ENCODE measurements around the gene PRG2.

PRG2 gene

DNA sequence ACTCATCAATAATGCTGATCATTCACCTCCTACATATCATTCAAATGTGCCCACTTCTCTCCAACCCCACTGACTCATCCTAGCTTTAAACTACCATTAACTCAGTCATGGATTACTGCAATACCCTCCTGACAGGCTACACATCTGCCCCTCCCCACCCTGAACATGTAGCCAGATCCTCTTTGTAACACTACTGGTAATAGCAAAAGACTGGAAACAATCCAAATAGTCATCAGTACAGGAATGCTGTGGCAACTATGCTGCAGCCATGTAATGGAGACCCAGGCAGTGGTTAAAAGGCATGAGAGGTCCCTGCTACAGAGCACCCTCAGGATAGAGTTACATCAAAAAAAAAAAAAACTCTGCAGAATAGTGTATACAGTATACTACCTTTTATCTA lies 19.8 kb upstream of the PRG2 start:
- no peak overlapping the region for H3K4me3 ChIP-seq (replicated peaks in 1 of 2; ENCODE audit: low read depth in 2 of 2, low read length in 2 of 2)
- peak; percentile 64 to 71 for DNase-seq (ENCODE audit: low read depth in 2 of 2)
- TF ChIP-seq, protein P1, sequence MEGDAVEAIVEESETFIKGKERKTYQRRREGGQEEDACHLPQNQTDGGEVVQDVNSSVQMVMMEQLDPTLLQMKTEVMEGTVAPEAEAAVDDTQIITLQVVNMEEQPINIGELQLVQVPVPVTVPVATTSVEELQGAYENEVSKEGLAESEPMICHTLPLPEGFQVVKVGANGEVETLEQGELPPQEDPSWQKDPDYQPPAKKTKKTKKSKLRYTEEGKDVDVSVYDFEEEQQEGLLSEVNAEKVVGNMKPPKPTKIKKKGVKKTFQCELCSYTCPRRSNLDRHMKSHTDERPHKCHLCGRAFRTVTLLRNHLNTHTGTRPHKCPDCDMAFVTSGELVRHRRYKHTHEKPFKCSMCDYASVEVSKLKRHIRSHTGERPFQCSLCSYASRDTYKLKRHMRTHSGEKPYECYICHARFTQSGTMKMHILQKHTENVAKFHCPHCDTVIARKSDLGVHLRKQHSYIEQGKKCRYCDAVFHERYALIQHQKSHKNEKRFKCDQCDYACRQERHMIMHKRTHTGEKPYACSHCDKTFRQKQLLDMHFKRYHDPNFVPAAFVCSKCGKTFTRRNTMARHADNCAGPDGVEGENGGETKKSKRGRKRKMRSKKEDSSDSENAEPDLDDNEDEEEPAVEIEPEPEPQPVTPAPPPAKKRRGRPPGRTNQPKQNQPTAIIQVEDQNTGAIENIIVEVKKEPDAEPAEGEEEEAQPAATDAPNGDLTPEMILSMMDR (IDR thresholded peaks at IDR 0.05; ENCODE audit: low read depth, low read length): no peak

DNA sequence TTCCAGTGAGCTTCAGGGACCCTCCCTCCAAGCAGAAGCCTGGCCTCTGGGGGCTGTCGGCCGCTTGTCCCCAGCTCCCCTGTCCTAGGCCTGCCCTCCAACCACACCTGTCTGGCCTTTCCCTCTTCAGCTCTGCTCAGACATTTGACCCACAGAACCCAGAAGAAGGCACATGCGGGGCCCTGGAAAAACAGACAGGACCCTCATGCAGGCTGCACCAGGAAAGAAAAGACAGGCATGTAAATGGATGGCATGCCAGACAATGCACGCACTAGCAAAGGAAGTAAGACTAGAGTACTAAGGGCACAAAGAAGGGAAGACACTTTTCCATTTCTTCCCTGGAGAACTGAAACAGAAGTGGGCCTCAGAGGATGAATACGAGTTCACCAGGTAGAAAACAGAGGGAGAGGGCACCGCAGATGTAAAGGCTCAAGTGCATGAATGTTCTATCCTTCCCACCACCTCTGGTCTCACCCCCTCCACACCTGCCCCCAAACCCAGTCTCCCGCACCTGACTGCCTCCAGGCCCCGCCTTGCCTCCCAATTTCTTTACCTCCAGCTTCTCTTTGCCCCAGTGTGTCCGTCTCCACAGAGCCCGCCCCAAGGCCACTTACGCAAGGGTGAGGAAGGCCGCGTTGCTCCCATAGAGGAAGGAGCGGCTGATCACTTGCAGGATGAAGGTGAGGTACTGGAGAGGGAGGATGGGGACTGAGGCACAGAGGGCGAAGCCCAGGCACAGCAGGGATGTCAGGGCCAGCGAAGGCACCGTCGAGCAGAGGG lies 19.1 kb upstream of the PRG2 start:
- no peak for DNase-seq (ENCODE audit: low read depth in 2 of 2)
- TF ChIP-seq, protein P1 (IDR thresholded peaks at IDR 0.05; ENCODE audit: low read depth, low read length): no peak
- H3K4me3 ChIP-seq (replicated peaks in 1 of 2; ENCODE audit: low read depth in 2 of 2, low read length in 2 of 2): no peak overlapping the region

DNA sequence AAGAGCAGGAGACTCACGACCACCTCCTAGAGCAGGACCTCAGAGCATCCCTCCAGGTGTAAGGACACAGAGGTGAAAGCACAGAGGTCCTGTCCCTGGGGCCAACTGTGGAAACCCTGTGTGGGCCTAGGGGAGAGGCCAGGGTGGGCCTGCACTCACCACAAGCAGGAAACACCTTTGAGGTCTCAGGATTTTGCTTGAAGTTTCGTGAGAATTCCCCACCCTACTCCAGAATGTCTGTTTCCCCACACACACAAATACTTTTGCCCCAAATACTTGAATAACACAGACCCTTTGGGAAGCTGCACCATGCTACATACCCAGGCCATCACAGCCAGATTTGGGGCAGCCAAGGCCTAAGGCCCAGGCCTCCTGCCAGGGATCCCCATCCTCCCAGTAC lies 18.3 kb upstream of the PRG2 start:
- TF ChIP-seq, protein P1 (IDR thresholded peaks at IDR 0.05; ENCODE audit: low read depth, low read length): no peak
- H3K4me3 ChIP-seq (replicated peaks in 1 of 2; ENCODE audit: low read depth in 2 of 2, low read length in 2 of 2): no peak overlapping the region
- no peak for DNase-seq (ENCODE audit: low read depth in 2 of 2)

DNA sequence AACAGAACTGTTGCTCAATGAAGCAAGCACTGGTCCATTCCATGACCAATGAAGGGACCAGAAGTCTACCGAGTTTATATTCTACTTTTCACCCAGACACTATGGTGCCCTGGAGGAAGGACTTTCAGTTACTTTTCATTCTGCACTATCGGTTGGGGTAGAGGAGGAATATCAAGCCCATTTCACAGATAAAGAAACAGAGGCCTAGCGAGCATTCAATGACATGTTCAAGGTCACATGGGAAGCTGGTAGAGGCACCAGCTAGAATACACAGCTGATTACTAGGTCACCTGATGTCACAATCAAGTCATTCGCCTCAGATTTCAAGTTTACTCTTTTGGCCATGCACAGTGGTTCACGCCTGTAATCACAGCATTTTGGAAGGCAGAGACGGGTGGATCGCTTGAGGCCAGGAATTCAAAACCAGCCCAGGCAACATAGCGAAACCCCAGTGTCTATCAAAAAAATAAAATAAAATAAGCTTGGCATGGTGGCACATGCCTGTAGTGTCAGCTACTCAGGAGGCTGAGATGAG lies 17.6 kb upstream of the PRG2 start:
- H3K4me3 ChIP-seq (replicated peaks in 1 of 2; ENCODE audit: low read depth in 2 of 2, low read length in 2 of 2): no peak overlapping the region
- TF ChIP-seq, protein P1 (IDR thresholded peaks at IDR 0.05; ENCODE audit: low read depth, low read length): no peak
- DNase-seq (ENCODE audit: low read depth in 2 of 2): no peak

DNA sequence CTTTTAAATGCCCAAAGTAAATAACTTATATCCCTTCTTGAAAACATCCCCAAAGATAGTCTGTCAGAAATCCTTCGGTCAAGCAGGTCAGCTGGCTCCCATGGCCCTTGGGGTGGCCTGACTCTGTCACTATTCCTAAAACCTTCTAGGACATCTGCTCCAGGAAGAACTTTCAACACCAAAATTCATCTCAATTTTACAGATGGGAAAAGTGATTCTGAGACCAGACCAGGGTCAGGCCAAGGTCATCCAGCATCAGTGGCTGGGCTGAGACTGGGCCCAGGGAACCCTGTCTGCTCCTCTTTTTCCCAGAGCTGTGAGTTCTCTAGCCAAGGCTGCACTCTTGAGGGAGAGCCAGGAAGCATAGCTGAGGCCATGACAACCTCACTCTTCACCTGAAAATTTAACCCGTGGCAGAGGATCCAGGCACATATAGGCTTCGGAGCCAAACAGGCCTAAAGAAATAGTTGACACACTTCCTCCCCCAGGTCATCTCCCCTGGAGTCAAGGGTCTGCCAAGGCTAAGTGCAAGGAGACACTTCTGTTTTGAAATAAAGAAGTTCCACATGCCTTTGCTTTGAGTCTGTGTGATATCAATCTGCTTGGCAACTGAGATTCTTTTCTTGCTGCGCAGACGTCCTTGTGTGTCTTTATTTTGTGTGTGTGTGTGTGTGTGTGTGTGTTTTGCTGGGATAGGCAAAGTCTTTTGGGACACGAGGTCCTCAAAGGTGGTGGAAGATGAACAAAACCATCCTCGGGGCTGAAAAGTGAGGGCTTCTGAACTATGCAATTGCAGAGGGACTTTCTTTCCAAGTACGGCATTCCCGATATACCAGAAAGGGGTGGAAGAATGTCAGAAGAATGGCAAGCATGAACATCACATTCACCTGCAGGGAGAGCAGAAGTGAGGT lies 16.8 kb upstream of the PRG2 start:
- TF ChIP-seq, protein P1 (IDR thresholded peaks at IDR 0.05; ENCODE audit: low read depth, low read length): no peak

DNA sequence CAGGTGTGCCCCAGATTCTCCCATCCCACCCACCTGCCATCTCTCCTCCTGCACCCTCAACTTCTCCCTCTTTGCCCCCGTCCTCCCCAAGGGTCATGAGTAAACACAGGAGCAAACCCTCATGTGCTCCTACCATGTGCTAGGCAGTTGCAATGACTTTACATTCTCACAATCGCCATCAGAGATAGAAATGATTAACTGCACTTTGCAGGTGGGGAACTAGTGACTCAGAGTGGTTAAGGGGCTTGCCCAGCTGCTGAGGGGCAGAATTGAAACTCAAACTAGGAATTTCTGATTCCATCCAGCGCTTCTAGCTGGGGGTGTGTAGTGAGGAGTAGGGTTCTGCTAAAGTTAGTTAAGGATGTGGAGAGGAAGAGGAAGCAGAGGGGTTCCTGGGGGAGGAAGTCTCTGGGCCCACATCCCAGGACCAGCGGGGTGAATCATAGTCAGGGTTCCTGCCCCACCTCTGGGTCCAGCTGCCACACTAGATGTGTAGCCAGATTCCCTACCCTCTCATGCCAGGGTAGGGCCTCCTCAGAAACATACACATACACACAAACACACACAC lies 16.0 kb upstream of the PRG2 start:
- DNase-seq (ENCODE audit: low read depth in 2 of 2): peak; percentile 27 to 46
- H3K4me3 ChIP-seq (replicated peaks in 1 of 2; ENCODE audit: low read depth in 2 of 2, low read length in 2 of 2): no peak overlapping the region
- TF ChIP-seq, protein P1 (IDR thresholded peaks at IDR 0.05; ENCODE audit: low read depth, low read length): no peak

More for the DNA sequence above, 16.8 kb upstream of the PRG2 start:
- no peak for DNase-seq (ENCODE audit: low read depth in 2 of 2)
- H3K4me3 ChIP-seq (replicated peaks in 1 of 2; ENCODE audit: low read depth in 2 of 2, low read length in 2 of 2): no peak overlapping the region

Measured in cardiac fibroblast (primary cell).